ENCODE data around the gene FEM1A. TPM values are rescaled to one million over a fixed set of nuclear protein-coding genes. Genes with fewer than 3 reads are reported as not detected.

Gene FEM1A
- total and polyA plus RNA-seq, 2 of the 8 experiments (the other 6 are each of a cell fraction or from before 2014, with no cell fraction given): 6.7 to 16.1 TPM

DNA sequence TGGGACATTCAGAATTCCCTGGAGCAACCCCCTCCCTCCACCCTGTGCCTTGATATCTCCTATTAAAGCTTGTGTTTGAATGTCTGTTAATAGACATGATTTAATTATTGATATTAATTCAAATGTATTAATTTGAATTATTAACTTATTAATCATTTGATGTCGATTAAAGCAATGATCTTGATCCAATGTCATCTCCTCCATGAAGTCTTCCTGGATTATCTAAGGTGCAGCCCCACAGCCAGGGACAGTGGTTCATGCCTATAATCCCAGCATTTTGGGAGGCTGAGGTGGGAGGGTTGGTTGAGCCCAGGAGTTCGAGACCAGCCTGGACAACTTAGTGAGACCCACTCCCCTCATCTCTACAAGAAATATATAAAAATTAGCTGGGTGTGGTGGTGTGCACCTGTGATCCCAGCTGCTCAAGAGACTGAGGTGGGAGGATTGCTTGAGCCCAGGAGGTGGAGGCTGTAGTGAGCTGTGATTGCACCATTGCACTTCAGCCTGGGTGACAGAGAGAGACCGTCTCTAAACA, 9.6 kb downstream of the FEM1A start:
- no peaks in the 10 kb centered on the region for H3K9me3 ChIP-seq (ENCODE audit: insufficient read depth in 2 of 2, low read depth in 1 of 2, low read length in 1 of 2)
- no peak overlapping the region for H2BK120ac ChIP-seq (replicated peaks; ENCODE audit: low read depth, low read length)
- POLR2A ChIA-PET (ENCODE audit: partially characterized antibody): interaction anchor here (0.6 to 2.7 kb wide), 4 partner anchors 10 to 401 kb away, joined by 3 to 16 read pairs (median 4); partner anchors contain the start of genes FEM1A and SH3GL1
- no peak overlapping the region for H2BK12ac ChIP-seq (ENCODE audit: low read depth, low read length)
- 89% methylated on average over 3 of the region's 3 CpGs; no CpG with 5 or more reads in 1 of the 2 experiments for whole genome bisulfite sequencing, 2 experiments (ENCODE audit: extremely low coverage in 1 of 2, insufficient coverage in 1 of 2, insufficient read length in 1 of 2, insufficient replicate concordance in 2 of 2, low coverage in 1 of 2, low lambda C conversion rate in 2 of 2, missing lambda C conversion rate in 1 of 2)
- no peak for DNase-seq (ENCODE audit: low read depth in 1 of 2, low spot score in 2 of 2)
- no peaks in the 10 kb centered on the region for H3K4me1 ChIP-seq (replicated peaks in 1 of 4; ENCODE audit: control insufficient read depth in 3 of 4, insufficient read depth in 4 of 4, low read length in 3 of 4)
- no peak overlapping the region for H2BK20ac ChIP-seq (ENCODE audit: low read length)
- no peaks in the 10 kb centered on the region for H3K27me3 ChIP-seq (replicated peaks in 1 of 4; ENCODE audit: control insufficient read depth in 3 of 4, extremely low read depth in 1 of 4, insufficient read depth in 3 of 4, low read length in 3 of 4)
- no peak overlapping the region for H3K9ac ChIP-seq (replicated peaks in 1 of 4; ENCODE audit: extremely low read depth in 1 of 4, low read depth in 3 of 4, low read length in 3 of 4)
- H2AK5ac ChIP-seq (ENCODE audit: low read depth, low read length): no peak overlapping the region
- no peak overlapping the region for H3K56ac ChIP-seq (replicated peaks; ENCODE audit: insufficient read length, low read depth, low read length)
- peaks cover 2% of the 10 kb centered on the region for H3K79me1 ChIP-seq (ENCODE audit: low read depth, low read length)
- H3K4me3 ChIP-seq (ENCODE audit: extremely low read depth in 1 of 4, insufficient read depth in 2 of 4, low read depth in 3 of 4, low read length in 4 of 4): no peak overlapping the region
- H3K79me2 ChIP-seq (ENCODE audit: control insufficient read depth in 1 of 2, insufficient read depth in 2 of 2, low read length in 2 of 2): no peaks in the 10 kb centered on the region
- no peak overlapping the region for H3K18ac ChIP-seq (ENCODE audit: extremely low read depth, low read length)
- no peak overlapping the region for H4K91ac ChIP-seq (replicated peaks; ENCODE audit: insufficient read length, low read length)
- no peak overlapping the region for H3K4ac ChIP-seq (replicated peaks; ENCODE audit: insufficient read length, low read depth, low read length)
- H3K23ac ChIP-seq (ENCODE audit: insufficient read length): no peak overlapping the region
- H3K14ac ChIP-seq (ENCODE audit: insufficient read length): no peak overlapping the region
- peaks cover 2% of the 10 kb centered on the region in 2 experiments for H4K20me1 ChIP-seq (replicated peaks in 1 of 2; ENCODE audit: control insufficient read depth in 1 of 2, insufficient read depth in 2 of 2, low read length in 2 of 2)
- no peak for FAIRE-seq
- H3K36me3 ChIP-seq (ENCODE audit: control insufficient read depth in 2 of 4, insufficient read depth in 4 of 4, low read length in 3 of 4): 0 out of 8 replicates have a peak, but pooled peaks cover 0 to 5% (median 0%) of the 10 kb centered on the region in 4 experiments
- H3K27ac ChIP-seq (ENCODE audit: low read depth, low read length): no peak overlapping the region
- CTCF ChIA-PET (ENCODE audit: partially characterized antibody): interaction anchor here (0.7 to 9.2 kb wide), 9 partner anchors 9 to 230 kb away, joined by 3 to 100 read pairs (median 4); partner anchors contain the start of genes DPP9 and FEM1A
- H3K4me2 ChIP-seq (ENCODE audit: insufficient read depth in 1 of 2, low read depth in 2 of 2, low read length in 2 of 2): no peak overlapping the region
- no peak overlapping the region for H2AFZ ChIP-seq (ENCODE audit: low read length)
- no peak overlapping the region for H4K5ac ChIP-seq (ENCODE audit: insufficient read length, low read depth, low read length)
- no peak overlapping the region for H2BK15ac ChIP-seq (ENCODE audit: low read length)
- no peaks in the 10 kb centered on the region for H3K23me2 ChIP-seq (ENCODE audit: low read depth, low read length)
- no peak overlapping the region for H4K8ac ChIP-seq (ENCODE audit: extremely low read depth, insufficient read depth, low read length)
- no peak overlapping the region for H2BK5ac ChIP-seq (ENCODE audit: low read depth, low read length)
- TF ChIP-seq ATF2 (IDR thresholded peaks at IDR 0.05; ENCODE audit: low read length) (no peak), YY1 (IDR thresholded peaks at IDR 0.05; ENCODE audit: low read depth, low read length) (no peak), JUND (IDR thresholded peaks at IDR 0.05; ENCODE audit: low read length) (no peak), CREB1 (IDR thresholded peaks at IDR 0.05) (no peak), CBX8 (IDR thresholded peaks at IDR 0.05; ENCODE audit: borderline replicate concordance, low read depth, low read length) (no peak), SP2 (IDR thresholded peaks at IDR 0.05; ENCODE audit: low read length) (no peak), BRCA1 (IDR thresholded peaks at IDR 0.05; ENCODE audit: low read depth, low read length) (no peak), EP300 (IDR thresholded peaks at IDR 0.05; ENCODE audit: borderline replicate concordance in 1 of 2, low read depth in 2 of 2, low read length in 2 of 2) (no peak), KDM4A (IDR thresholded peaks at IDR 0.05; ENCODE audit: low read depth, low read length, severe bottlenecking) (no peak), CTBP2 (IDR thresholded peaks at IDR 0.05; ENCODE audit: borderline replicate concordance, insufficient read depth, insufficient read length, low read length) (no peak), NANOG (IDR thresholded peaks at IDR 0.05; ENCODE audit: insufficient read depth, low read depth, low read length, poor library complexity, severe bottlenecking) (no peak), KDM5A (IDR thresholded peaks at IDR 0.05; ENCODE audit: low read length) (no peak)

All from H1 (cell line).